GM12875 (cell line): Measurements from ENCODE around the gene KRTAP27-1.

ENCODE experiments used
- H3K4me3 ChIP-seq: one replicate; pipeline ENCODE4 v1.5.1; 2011; ENCODE audit warnings: low read depth, low read length, control low read depth
- CTCF ChIP-seq: IDR thresholded peaks from 2 replicates; pipeline ENCODE4 v1.5.1; 2011; ENCODE audit warnings: low read depth, mild to moderate bottlenecking, control low read depth, inconsistent platforms, low read length, moderate library complexity, borderline replicate concordance; ENCODE audit not compliant: insufficient read depth

KRTAP27-1 gene

GRCh38 chr21:30349572-30349971 is 12.1 kb upstream of the KRTAP27-1 start:
- TF ChIP-seq CTCF = no peak
- no peak overlapping the region for H3K4me3 ChIP-seq

- no peak within 1 kb of the TSS for H3K4me3 ChIP-seq
- TF ChIP-seq CTCF = no peak
These were observed 11.0 kb upstream of the KRTAP27-1 start, which contains the start of gene KRTAP23-1 for GRCh38 chr21:30348506-30348905. TSS of gene KRTAP23-1 (minus strand) at chr21:30348606. CDS start at chr21:30348606, 0 bp downstream.

GRCh38 chr21:30345014-30345413 is 7.5 kb upstream of the KRTAP27-1 start:
- no peak overlapping the region for H3K4me3 ChIP-seq
- TF ChIP-seq CTCF = no peak

GRCh38 chr21:30340714-30341573 is 3.5 kb upstream of the KRTAP27-1 start:
- TF ChIP-seq CTCF = peak; percentile 59; the same call in 1 of the 2 replicates
- no peak overlapping the region for H3K4me3 ChIP-seq

GRCh38 chr21:30338717-30339116 is 1.2 kb upstream of the KRTAP27-1 start:
- no peak for TF ChIP-seq CTCF
- H3K4me3 ChIP-seq = no peak overlapping the region

- no peak for TF ChIP-seq CTCF
- no peak overlapping the region for H3K4me3 ChIP-seq
These were observed 278 bp upstream of the KRTAP27-1 start for GRCh38 chr21:30337772-30338171.

- TF ChIP-seq CTCF = no peak
- H3K4me3 ChIP-seq = no peak overlapping the region
These were observed 898 bp downstream of the KRTAP27-1 start for GRCh38 chr21:30336596-30336995.
